GM19372 (cell line): ENCODE measurements around the gene PFKFB2.

ENCODE experiments used
- ATAC-seq: cut with Tn5 transposase; IDR thresholded peaks from one replicate; pipeline ENCODE4 v1.9.1; 2021; ENCODE audit warnings: mild to moderate bottlenecking, low read depth, moderate library complexity; ENCODE audit not compliant: unreplicated experiment

The PFKFB2 gene

GRCh38 chr1:207060596-207060995, 7.5 kb downstream of the PFKFB2 start:
- ATAC-seq, result no peak

- ATAC-seq, result no peak
Observed at GRCh38 chr1:207062058-207062457, 9.0 kb downstream of the PFKFB2 start.

GRCh38 chr1:207063014-207063413, 9.9 kb downstream of the PFKFB2 start:
- ATAC-seq, result no peak

DNA sequence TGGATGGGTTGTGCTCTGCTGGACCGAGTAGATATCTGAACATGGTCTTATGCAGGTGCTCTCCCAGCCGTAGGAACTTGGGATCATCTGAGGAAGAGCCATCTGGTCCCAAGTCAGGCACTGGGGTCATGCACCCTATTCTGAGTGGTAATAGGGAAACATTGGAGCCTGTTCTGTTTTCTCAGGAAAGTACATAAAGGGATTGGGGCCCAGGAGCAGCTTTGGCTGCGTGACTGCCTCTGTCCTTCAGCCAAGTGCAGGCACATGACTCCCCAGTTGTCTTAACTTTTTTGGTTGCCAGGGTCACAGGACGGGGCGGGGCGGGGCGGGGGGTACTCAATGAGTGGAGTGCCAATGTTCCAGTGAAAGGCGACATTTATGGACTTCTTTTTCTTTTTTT, 11.5 kb downstream of the PFKFB2 start:
- ATAC-seq, result no peak

- ATAC-seq, result no peak
Observed at GRCh38 chr1:207067185-207067584, 14.1 kb downstream of the PFKFB2 start.

DNA sequence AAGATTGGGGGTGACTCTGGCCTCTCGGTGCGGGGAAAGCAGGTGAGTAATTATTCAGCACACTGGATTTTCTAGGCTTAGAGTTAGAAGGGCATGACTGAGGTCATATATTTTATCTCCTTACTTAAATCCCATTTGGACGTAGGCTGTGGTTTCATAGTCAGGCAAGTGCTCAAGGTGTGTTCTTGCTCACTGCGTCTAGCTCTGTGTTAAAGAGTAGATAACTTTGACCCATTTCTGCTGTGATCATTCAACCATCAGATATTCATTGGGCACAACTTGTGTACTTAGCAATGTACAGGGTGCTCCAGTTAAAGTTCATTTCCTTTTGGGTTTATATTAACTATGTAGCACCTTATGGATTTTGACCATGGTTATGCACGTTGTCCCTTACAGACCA, 14.6 kb downstream of the PFKFB2 start:
- ATAC-seq, result no peak

- ATAC-seq, result no peak
Observed at GRCh38 chr1:207069061-207069460, 16.0 kb downstream of the PFKFB2 start.

DNA sequence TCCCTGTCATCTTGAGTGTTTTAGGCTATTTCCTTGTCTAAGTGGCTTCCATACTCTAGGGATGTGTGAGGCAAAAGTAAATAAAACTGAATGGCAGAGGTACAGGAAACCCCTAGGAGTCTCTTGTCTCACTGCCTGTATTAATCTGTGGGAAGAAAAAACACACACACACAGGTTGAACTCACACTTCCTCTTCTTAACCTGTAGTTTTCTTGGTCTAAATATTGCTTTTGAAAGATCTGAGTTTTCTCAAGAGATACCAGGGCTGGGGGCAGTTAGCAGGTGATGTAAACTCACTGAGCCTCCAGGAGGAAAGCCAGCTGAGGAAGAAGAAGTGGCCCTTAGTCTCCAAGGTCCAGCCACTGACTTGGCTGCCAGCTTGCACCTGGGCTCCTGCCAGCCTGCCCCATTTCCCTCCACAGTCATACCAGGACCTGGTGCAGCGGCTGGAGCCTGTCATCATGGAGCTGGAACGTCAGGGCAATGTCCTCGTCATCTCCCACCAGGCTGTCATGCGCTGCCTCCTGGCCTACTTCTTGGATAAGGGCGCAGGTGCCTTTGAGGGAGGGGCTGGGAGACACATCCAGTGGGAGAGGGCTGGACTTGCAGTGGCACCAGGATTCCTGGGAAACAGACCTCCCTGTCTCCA, 16.9 kb downstream of the PFKFB2 start:
- ATAC-seq, result no peak

- ATAC-seq, result no peak
Observed at GRCh38 chr1:207070811-207071210, 17.7 kb downstream of the PFKFB2 start.

DNA sequence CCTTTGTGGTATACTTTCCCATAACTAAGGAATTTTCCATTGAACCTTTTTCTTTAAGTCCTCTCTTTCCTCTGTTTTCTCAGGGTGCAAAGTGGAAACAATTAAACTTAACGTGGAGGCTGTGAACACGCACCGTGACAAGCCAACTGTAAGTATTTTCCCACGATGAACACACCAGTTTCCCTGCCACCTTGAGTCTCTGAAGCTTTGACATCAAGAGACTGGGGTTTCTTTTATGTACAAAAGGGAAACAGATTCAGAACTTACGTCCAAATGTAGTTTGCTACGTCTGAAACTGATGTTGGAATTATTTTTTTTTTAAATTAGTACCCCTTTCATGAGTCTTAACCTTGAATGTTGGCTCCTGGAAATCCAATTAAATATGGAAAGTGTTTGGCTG, 18.4 kb downstream of the PFKFB2 start:
- ATAC-seq, result no peak

- no peak for ATAC-seq
Observed at GRCh38 chr1:207072233-207072632, 19.2 kb downstream of the PFKFB2 start.

DNA sequence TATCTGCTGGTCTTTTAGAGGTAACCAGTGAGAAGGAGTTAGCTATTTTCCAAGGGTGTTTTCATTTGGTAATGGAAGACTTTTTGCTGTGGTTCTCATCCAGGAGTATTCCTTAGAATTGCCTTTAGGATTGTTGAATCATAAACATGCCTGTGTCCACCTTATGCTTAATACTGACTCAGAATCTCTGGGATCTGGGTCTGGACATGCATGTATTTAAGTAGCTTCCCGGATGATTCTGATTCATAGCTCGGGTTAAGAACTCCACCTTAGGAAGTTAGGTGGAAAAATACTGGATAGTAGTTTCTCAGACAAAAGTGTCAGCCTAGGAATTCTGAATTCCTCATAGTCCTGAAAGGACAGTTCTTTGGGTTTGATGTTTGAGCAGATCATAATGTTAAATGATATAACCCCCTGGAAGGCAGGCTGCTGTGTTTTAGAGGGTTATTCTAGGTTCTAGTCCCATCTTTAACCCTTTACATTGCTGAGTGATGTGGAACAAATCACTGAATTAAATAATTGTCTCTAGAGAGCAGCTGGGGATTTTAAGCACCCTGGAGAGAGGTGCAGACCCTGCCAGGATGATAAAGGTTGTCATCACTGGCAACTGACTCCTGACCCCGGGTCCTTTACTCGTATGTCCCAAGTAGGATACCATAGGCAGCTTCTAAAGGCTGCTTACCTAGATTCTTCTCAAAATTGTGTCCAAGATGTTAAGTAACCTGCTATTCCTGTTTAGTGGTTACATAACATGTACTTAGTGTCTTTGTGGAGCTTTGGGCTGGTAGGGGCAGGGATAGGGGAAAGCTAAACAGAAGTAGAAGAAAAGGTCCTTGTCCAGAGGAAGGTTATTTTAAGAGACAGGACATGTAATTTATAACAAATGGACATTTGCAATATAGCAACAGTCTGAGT, 21.1 kb downstream of the PFKFB2 start:
- ATAC-seq, result no peak

DNA sequence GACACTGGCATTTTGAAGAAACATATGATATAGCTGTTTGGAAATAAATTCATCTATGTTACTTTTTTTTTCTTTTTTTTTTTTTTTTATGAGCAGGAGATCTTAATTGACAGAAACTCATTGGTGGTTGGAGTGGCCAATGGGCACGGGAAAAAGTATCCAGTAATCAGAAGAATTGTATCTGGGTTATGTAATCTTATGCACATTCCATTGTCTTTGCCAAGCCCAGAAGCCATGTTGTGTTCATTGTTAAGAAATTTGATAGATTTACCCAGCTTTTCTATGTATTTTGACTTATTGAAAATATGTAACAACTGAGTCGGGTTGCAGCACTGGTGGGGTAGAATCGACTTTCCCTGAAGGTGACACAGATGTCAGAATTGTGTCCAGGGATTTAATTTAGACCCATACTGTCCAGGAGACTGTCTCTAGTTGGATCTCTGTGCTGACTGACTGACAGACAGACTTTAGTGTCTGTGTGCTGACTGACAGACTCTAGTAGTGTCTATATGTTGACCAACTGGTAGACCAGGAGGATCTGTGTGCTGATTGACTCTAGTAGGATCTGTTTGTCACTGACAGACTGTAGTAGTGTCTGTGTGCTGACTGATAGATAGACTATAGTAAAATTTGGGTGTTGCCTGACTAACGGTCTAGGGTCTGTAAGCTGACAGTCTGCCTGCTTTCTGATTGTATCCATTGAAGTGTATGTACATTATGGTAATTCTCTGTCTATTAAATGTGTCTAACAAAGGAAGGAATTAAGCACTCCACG, 23.3 kb downstream of the PFKFB2 start:
- ATAC-seq, result no peak

DNA sequence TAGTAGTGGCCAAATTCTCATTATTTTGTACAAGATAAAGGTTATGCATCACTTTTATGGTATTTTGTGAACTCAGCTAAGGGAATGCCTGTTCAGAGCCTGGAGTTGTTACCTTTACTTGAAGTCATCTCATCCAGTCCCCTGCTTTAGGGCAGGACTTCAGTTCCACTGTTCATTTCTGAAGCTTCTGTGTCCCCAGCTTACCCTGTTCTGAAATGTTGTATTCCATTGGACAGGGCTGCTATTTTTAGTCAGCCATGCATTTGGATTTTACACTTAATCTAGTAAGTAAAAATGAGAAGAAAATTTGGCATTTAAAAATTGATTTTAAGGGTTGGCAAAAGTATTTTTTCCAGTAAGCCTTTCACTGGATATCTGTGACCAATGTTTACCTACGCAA, 23.9 kb downstream of the PFKFB2 start:
- ATAC-seq, result no peak

DNA sequence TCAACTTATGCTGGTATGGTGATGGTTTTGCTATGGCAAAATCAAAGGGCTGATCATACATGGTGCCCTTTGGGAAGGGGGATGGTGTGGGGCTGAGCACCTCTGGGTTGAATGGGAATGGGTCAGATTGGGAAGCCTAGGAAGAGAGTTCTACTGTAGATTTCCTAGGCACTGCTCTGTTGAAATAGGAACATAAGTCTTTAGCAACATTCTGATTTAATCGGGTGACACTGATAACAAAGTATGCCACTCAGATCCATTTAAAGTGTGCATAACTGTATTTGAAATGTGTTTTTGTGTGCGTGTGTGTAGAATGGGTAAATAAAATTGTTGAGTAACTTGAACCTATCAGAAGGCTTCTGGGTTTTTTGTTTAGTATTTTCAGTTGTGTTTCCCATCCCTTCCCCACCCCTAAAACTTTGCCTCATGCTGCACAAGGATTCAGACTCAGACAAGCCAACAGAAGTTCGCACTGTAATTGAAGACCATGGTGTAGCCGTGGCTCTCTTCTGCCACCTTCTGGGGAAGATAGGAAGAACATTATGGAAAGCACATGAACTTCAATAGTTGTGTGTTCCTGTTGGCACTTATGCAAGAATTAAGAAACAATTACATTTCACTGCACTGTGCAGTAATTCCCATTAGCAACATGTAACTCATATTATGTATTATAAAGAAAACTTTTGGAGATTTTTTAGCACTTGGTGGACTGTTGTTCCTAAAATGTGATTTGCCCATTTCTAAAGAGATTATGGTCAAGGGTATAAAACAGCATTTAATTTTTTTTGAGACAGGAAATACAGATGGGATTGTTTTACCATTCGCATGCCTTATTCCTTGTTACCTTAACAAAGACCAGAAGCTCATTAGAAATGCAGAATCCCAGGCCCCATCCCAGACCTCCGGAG, 24.6 kb downstream of the PFKFB2 start:
- no peak for ATAC-seq

- ATAC-seq, result no peak
Observed at GRCh38 chr1:207078578-207079132, 25.6 kb downstream of the PFKFB2 start.

- ATAC-seq, result no peak
Observed at GRCh38 chr1:207079706-207080241, 26.7 kb downstream of the PFKFB2 start.

DNA sequence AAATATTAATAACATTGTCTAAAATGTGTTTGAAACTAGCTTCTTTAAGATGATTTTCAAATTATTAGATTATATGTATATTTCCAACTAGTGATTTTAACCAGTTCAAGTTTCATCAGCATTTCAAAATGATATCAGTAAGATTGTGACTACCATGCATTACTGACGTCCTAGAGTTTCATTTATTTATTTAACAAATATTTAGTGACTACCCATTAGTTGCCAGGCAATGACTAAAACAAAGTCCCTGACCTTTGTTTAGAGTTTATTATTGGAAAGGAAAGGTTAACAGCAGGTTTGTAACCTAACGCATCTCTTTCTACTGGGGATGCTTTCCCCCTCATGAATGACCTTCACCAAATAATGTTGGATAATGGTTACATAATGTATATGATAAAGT, 28.0 kb downstream of the PFKFB2 start:
- ATAC-seq, result no peak

DNA sequence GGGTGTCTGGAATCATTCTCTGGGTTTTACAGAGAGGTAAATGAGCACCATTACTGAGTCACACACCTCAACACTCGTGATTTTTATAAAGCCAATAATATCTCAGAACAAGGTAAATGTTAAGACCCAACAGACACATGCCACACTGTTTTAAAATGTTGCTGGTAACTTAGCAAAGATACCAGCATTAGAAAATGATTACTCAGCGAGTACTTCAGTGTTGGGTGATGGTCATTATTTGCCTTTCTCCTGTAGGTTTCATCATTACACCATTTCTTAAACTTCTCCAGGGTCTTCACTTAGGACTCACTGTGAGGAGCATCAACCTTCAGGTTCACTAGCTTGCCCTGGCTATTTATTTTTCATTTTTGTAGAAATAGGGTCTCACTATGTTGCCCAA, 28.7 kb downstream of the PFKFB2 start:
- no peak for ATAC-seq

- no peak for ATAC-seq
Observed at GRCh38 chr1:207084232-207084631, 31.2 kb downstream of the PFKFB2 start.
